ENCODE data around the gene DHRSX.
"Not testable (repeated sequence)": the region's sequence is repeated elsewhere in the genome, so short reads cannot be mapped to it uniquely, and the experiment has no call there.

Gene DHRSX

DNA sequence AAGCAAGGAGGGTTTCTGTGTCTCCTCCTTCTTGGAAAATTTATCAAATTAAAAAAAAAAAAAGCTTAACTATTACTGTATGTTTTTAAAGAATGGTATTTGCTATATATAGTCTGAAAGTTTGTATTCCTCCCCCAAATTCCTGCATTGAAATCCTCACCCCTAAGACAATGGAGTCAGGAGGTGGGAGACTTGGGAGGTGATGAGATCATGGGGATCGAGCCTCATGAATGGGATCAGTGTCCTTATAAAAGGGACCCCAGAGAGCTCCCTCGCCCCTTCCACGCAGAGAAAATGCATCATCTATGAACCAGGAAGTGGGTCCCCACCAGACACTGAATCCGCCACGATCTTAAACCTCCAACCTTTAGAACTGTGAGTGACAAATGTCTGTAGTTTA lies 50.1 kb downstream of the DHRSX start:
- DNase-seq: no peak

DNA sequence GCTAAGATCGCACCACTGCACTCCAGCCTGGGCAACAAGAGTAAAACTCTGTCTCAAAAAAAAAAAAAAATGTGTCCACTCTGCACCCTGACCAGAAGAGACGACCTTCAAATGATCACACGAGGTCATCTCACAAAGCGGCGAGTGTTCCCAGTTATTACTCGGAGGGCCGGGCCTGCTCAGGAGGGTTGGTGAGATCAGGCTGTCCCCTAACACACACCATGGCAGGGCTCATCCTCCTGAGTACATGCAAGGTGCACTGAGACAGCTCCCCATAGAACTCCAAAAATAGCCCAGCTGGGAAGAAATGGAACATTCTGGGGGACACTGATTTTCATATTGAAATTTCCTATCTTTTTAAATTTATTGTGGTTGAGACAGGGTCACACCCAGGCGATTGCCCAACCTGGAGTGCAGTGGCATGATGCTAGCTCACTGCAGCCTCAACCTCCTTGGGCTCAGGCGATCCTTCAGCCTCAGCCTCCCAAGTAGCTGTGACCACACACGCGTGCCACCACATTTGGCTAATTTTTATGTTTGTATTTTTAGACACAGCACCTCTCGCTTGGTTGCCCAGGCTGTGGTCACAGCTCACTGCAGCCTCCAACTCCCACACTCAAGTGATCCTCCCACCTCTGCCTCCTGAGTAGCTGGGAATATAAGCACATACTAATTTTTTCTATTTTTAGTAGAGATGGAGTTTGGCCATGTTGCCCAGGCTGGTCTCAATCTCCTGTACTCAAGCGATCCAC lies 51.5 kb downstream of the DHRSX start:
- DNase-seq: no peak

DNA sequence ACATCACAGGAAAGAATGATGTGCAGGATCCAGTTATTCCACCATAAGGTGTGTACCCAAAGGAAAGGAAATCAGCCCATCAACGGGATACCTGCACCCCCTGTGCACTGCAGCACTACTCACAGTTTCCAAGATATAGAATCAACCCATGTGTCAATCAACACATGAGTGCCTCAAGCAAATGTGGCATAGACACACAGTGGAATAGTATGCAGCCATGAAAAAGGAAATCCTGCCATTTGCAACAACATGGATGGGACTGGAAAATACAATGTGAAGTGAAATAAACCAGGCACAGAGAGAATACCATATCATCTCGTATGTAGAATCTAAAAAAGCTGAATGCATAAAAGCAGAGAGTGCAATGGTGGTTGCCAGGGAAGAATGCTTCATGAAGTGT lies 53.3 kb downstream of the DHRSX start:
- no peak for DNase-seq

DNA sequence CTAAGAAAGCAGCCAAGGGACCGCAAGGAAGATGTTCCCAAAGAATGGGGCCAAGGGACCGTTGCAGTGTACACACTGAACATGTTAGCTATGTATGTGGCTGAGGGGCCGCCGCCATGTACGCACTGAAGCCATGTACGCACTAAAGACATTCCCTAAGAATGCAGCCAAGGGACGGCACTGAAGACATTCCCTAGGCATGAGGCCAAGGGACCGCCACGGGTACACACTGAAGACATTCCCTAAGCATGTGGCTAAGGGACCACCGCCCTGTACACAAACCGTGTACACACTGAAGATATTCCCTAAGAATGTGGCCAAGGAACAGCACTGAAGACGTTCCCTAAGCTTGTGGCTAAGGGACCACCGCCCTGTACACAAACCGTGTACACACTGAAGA lies 54.0 kb downstream of the DHRSX start:
- DNase-seq: no peak

DNA sequence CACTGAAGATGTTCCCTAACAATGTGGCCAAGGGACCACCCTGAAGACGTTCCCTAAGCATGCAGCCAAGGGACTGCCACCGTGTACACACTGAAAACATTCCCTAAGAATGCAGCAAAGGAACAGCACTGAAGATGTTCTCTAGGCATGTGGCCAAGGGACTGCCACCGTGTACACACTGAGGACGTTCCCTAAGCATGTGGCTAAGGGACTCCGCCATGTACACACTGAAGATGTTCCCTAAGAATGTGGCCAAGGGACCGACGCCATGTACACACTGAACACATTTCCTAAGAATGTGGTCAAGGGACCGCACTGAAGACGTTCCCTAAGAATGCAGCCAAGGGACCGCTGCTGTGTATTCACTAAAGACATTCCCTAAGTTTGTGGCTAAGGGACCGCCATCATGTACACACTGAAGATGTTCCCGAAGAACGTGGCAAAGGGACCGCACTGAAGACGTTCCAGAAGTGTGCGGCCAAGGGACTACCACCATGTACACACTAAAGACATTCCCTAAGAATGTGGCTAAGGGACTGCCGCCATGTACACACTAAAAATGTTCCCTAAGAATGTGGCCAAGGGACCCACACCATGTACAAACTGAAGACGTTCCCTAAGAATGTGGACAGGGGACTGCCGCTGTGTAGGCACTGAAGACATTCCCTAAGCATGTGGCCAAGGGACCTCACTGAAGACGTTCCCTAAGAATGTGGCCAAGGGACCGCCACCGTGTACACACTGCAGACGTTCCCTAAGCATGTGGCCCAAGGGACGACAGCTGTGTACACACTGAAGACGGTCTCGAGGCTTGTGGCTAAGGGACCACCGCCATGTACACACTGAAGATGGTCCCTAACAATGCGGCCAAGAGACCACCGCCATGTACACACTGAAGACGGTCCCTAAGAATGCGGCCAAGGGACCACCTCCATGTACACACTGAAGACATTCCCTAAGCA lies 54.8 kb downstream of the DHRSX start:
- DNase-seq: no peak

DNA sequence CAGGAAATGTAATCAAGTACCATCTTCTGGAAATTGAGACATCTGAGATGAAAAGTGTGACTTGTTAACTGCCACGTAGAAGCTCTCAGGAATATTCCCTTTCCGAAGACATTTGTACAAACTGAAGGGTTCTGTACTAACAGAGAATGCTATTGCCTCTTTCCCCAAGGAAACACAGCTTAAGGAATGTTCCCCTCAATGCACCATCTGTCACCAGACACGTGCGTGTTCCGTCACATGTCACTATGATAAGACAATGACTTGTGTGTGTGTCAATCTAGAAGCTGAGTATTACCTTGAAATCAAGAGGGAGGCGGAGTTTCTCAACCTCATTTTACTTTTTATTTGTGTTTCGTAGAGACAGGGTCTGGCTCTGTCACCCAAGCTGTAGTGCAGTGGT lies 58.1 kb downstream of the DHRSX start:
- DNase-seq: no peak

DNA sequence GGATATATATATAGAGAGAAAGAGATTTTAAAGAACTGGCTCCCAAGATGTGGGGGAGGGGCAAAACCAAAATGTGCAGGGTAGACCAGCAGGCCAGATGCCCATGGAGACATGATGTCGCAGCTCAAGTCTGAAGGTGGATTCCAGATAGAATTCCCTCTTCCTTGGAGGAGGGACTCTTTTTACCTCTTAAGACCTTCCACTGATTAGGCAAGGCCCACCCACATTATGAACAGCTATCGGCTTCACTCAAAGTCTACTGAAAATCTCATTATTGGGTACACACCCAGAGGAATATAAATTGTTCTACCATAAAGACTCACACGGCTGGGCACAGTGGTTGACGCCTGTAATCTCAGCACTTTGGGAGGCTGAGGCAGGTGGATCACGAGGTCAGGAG lies 59.3 kb downstream of the DHRSX start:
- no peak for DNase-seq

DNA sequence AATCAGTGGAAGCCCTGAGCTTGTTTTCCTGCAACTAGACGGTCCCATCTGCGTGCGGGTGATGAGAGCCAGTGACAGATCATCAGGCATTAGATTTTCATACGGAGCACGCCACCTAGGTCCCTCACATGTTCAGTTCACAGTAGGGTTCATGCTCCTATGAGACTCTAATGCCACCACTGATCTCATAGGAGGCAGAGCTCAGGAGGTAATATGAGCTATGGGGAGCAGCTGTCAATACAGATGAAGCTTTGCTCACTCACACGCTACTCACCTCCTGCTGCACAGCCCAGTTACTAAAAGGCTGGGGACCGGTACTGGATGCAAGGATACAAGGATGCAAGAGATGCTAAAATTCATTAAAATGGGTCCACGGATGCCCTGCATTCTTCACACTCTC lies 61.2 kb downstream of the DHRSX start:
- DNase-seq: no peak

DNA sequence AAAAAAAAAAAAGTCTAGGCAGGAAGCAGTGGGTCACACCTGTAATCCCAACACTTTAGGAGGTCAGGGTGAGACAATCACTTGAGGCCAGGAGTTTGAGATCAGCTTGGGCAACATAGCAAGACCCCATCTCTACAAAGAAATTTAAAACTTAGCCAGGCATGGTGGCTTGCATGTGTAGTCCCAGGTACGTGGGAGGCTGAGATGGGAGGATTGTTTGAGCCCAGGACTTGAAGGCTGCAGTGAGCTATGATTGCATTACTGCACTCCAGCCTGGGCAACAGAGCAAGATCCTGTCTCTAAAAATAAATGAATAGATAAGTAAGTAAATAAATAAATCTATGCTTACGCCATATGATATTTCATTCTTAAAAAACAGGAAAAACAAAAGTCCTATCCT lies 65.3 kb downstream of the DHRSX start:
- no peak for DNase-seq

DNA sequence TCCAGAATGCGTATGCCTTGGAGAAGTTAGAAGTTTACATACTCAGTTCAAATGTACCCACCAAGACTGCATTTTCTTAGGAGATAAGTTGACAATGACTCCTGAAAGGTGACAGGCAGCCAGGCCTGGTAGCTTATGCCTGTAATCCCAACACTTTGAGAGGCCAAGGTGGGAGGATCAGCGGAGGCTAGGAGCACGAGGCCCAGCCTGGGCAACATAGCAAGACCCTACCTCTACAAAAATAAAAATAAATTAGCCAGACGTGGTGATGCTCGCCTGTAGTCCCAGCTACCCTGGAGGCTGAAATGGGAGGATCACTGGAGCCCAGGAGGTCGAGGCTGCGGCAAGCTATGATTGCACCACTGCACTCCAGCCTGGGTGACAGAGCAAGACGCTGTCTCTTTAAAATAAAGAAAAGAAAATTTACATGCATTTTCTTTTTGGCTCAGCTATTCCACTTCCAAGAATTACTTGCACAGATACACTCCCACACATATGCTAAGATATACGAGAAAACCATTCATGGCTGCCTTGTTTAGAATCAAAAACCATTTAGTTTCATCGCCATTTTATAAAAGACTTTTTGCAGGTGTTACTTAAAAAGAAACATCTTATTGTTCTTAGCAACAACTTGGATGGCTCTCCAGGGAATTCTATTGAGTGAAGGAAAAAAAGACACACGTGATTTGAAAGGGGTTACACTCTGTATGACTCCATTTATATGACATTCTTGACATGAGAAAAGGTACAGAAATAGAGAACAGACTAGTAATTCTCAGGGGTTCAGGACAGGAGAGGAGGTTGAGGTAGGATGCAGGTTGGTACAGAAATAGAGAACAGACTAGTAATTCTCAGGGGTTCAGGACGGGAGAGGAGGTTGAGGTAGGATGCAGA lies 66.3 kb downstream of the DHRSX start:
- no peak for DNase-seq

DNA sequence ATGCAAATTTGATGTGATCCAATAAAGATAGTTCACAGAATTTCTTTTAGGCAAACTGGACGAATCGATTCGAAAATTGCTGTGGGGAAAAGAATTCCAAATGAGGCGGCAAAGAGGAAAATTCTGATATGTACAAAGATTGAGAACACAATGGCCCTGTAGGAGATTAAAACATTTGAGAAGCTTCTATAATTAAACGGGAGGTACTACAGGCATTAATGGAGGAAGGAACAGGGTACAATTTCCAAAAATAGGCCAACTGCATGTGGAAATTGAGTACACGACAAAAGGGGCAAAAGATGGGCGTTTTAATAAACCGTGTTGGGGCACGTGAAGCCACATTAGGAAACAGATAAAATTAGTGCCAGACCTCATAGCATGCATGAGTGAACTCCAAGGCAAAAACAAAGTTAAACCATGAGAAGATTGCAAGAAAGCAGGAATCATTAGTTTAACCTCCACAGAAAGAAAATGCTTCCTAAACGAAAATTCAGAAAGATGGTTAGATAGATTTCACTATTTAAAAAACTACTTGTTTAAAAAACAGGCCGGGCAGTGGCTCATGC lies 68.4 kb downstream of the DHRSX start:
- no peak for DNase-seq

DNA sequence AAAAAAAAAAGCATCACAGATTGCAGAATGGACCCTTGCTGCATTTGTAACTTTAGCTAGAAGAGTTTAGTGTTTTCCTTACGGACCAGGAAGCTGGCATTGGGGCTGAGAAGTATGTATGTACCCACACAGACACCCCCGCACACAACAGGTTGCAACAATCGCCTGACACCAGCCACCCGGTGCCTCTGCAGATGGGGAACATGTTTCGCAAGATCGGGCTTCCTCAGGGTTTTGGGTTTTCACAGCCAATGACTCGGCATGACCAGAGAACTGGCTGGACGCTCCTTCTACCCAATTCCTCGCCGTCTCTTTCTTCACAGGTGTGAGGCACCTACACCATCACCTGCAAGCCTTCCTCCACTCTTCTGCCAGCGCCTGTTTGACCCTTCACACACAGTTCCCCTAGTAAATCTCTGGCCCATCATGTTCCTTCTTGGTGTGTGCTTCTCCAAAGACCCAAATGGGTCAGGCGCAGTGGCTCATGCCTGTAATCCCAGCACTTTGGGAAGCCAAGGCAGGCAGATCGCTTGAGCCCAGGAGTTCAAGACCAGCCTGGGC lies 70.4 kb downstream of the DHRSX start:
- peak; percentile 66 for DNase-seq

DNA sequence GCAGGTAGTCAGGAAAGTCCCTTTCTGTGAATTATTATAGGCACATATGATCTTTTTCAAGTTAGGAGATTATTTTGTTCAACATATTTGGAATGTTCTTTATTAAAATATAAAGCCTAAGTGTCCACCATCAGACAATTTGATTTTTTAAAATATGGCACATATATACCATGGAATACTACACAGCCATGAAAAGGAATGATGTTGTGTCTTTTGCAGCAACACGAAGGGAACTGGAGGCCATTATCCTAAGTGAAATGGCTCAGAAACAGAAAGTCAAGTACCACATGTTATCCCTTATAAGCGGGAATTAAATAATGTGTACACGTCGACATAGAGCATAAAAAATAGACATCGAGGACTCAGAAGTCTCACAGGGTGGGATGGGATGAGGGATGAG lies 73.0 kb downstream of the DHRSX start:
- DNase-seq: no peak

DNA sequence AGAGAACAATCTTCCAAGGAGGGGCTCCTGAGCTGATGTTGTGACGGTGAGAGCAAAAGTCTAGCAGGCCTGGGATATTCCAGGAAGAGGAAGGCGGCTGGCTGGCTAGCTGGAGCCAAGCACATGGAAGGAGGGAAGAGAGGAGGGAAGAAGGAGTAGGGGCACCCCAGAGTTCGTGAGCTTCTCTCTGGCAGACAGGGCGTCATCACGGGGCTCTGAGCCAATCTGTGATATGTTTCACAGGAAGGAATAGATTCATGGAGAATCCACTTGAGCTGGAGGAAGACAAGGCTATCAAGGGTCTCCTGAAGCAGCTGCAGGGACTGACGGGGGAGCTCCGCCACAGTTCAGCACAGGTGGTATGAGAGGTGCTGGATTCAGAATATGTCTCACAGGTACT lies 73.6 kb downstream of the DHRSX start:
- no peak for DNase-seq

DNA sequence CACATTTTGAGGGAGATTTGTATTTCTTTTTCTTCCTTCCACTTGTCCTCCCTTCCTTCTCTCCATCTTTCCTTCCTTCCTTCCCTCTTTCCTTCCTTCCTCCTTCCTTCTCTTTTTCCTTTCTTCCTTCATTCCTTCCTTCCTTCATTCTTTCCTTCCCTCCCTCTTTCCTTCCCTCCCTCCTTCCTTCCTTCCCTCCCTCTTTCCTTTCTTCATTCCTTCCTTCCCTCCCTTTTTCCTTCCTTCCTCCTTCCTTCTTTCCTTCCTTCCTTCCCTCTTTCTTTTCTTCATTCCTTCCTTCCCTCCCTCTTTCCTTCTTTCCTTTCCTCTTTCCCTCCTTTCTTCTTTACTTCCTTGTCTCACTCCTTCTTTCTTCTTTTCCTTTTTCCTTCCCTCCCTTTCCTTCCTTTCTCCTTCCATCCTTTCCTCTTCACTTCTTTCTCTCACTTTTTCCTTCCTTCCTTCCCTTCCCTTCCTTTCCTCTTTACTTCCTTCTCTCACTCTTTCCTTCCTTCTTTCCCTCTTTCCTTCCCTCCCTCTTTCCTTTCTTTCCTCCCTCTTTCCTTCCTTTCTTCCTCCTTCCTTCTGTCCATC lies 74.4 kb downstream of the DHRSX start:
- DNase-seq: no peak

DNA sequence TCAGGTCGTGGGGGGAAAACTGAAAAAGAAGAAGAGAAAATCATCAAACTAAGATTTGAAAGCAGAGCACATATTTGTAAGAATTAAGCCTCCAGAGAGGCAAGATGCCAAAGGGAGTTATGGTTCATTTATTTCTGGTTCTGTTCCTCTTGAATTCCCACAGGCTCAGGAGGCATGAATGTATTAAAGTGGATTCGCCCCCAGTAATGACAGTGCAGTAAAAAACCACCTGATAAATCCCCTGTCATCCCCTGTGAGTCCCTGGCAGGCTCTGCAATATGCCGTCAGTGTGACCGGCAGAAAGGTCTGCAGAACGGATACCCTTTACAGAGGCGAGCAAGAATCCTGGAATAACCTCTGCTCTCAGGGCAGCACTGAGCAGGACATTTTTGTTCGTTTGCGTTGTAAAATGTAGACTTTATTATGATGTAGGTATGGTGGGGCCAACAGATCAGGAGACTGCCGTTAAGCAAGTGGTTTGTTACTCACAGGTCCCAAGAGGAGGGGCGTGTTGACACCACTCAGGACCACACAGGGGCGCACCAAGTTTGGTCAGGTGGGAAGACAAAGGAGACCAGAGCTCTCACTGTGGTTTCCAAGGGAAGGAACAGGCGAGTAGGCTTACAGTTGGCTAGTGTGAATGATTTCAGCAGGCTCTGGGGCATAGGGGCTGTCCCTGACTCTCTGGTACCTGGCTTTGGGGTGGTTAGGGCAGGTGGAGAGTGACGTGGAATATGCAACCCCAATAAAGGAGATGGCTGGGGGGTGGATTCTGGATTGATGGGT lies 75.3 kb downstream of the DHRSX start:
- no peak for DNase-seq

DNA sequence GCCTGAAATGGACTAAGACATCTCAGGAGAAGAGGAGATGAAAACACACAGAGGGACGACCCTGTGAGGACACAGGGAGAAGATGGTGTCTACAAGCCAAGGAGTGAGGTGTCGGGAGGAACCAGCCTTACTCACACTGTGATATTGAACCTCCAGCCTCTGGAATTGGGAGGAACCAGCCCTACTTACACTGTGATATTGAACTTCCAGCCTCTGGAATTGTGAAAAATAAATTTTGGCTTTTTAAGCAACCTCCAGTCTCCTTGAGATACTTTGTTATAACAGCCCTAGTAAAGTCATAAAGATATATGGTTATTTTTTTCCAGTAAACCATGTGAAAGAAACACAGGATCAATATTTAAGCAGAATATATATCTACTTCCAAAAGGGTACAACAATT lies 76.5 kb downstream of the DHRSX start:
- DNase-seq: no peak

DNA sequence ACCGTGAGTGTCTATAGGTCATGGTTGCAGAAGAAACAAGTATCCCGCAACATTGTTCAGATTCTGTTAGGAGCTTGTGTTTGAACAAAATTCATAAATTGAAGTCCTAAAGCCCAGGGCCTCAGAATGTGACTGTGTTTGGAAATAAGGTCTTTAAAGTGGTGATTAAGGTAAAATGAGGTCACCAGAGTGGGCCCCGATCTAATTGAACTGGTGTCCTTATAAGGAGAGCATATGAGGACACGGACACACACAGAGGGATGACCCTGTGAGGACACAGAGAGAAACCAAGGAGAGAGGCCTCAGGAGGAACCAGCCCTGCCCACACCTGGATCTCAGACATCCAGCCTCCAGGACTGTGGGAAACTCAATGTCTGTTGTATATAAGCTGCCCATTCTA lies 76.9 kb downstream of the DHRSX start:
- DNase-seq: no peak

DNA sequence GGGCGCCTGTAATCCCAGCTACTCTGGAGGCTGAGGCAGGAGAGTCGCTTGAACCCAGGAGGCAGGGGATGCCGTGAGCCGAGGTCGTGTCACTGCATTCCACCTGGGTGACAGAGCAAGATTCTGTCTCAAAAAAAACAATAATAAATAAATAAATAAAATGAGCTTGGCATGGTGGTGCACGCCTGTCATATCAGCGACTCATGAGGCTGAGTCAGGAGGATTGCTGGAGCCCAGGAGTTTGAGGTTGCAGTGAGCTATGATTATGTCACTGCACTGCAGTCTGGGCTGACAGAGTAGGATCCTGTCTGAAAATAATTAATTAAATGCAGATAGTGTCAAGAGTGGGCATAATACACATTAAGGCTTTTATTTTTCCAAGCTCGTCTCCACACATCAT lies 77.5 kb downstream of the DHRSX start:
- no peak for DNase-seq

DNA sequence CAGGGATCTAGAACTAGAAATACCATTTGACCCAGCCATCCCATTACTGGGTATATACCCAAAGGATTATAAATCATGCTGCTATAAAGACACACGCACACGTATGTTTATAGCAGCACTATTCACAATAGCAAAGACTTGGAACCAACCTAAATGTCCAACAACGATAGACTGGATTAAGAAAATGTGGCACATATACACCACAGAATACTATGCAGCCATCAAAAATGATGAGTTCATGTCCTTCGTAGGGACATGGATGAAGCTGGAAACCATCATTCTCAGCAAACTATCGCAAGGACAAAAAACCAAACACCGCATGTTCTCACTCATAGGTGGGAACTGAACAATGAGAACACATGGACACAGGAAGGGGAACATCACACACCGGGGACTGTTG lies 81.4 kb downstream of the DHRSX start:
- DNase-seq: not testable (repeated sequence)

DNA sequence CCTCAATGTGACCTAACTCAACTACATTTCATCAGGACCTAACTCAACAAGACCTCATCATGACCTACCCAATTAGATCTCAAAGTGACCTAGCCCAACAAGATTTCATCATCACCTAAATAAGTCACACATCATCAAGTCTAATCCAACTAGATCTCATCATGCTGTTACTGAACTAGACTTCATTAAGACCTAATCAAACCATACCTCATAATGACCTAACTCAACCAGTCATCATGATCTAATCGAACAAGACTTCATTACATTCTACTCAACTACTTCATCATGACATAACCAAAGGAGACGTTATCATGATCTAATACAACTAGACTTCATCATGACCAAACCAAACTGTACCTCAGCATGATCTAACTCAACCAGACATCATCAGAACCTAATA lies 82.8 kb downstream of the DHRSX start:
- DNase-seq: no peak

Measured in hematopoietic multipotent progenitor cell treated with erythropoietin and hydrocortisone succinate and interleukin-3 and kit ligand, for 6 days (in vitro differentiated cells).